PC-3 (cell line): Measurements from ENCODE around the gene UBTD1. TPM values are rescaled to one million over a fixed set of nuclear protein-coding genes. Genes with fewer than 3 reads are reported as not detected.

Experiments used
- ATAC-seq: fragments of 200-7000 bp; cut with Tn5 transposase; 2 replicates; pipeline ENCODE4 v1.9.1; 2020; ENCODE audit warnings: mild to moderate bottlenecking, moderate library complexity
- BruUV-seq: library from RNA; stranded (reverse); fragments of 400-500 nt; replicated peaks from 2 replicates; lab custom pipeline; 2021; lab: Mats Ljungman, UMichigan
- CTCF ChIA-PET: fragments of 300-600 bp; sonication (Branson Sonifier 250); formaldehyde crosslinking; loops from one replicate; lab custom pipeline; 2022; ENCODE audit warnings: antibody characterized with exemption; lab: Charles Lee
- POLR2A ChIA-PET: fragments of 300-600 bp; sonication (Branson Sonifier 250); formaldehyde crosslinking; loops from one replicate; lab custom pipeline; 2022; ENCODE audit warnings: antibody characterized with exemption; ENCODE audit not compliant: unreplicated experiment; lab: Charles Lee
- DNase-seq: peaks from one replicate; pipeline ENCODE4 v3.0.0-alpha.2; 2015
- H2AFZ ChIP-seq: fragments of 300-600 bp; sonication (generic); 2 replicates; pipeline ENCODE4 v1.6.0; 2016; ENCODE audit warnings: antibody characterized with exemption, low read length
- H3F3A ChIP-seq: fragments of 300-600 bp; sonication (generic); one replicate; pipeline ENCODE4 v1.6.0; 2017; ENCODE audit warnings: antibody characterized with exemption, low read length, control low read depth, mild to moderate bottlenecking; ENCODE audit not compliant: unreplicated experiment
- H3K27ac ChIP-seq: fragments of 300-600 bp; sonication (generic); 2 replicates; pipeline ENCODE4 v1.5.1; 2016; ENCODE audit warnings: mild to moderate bottlenecking, low read length
- H3K27me3 ChIP-seq: fragments of 300-600 bp; sonication (generic); 2 replicates; pipeline ENCODE4 v1.6.1; 2016; ENCODE audit warnings: low read length, mixed read lengths
- H3K36me3 ChIP-seq: fragments of 300-600 bp; sonication (generic); 2 replicates; pipeline ENCODE4 v1.6.1; 2016; ENCODE audit warnings: low read depth, mixed run types, low read length, mixed read lengths
- H3K4me1 ChIP-seq: fragments of 300-600 bp; sonication (generic); 2 replicates; pipeline ENCODE4 v1.5.1; 2016; ENCODE audit warnings: low read length; ENCODE audit not compliant: insufficient read depth
- H3K4me2 ChIP-seq: fragments of 300-600 bp; sonication (generic); 2 replicates; pipeline ENCODE4 v1.6.0; 2016; ENCODE audit warnings: low read length
- H3K4me3 ChIP-seq: fragments of 300-600 bp; sonication (generic); 2 replicates; pipeline ENCODE4 v1.5.1; 2016; ENCODE audit warnings: mild to moderate bottlenecking, low read length, mixed read lengths
- H3K79me2 ChIP-seq: fragments of 300-600 bp; sonication (generic); 2 replicates; pipeline ENCODE4 v1.6.1; 2017; ENCODE audit warnings: low read length, mixed read lengths
- H3K9ac ChIP-seq: fragments of 300-600 bp; sonication (generic); 2 replicates; pipeline ENCODE4 v1.6.0; 2016; ENCODE audit warnings: mild to moderate bottlenecking, low read length
- H3K9me2 ChIP-seq: fragments of 300-600 bp; sonication (generic); replicated peaks from 2 replicates; pipeline ENCODE4 v1.6.1; 2016; ENCODE audit warnings: mixed run types, low read length, mixed read lengths
- H3K9me3 ChIP-seq: fragments of 300-600 bp; sonication (generic); 2 replicates; pipeline ENCODE4 v1.6.1; 2016; ENCODE audit warnings: low read length, mixed read lengths
- H4K20me1 ChIP-seq: fragments of 300-600 bp; sonication (generic); 2 replicates; pipeline ENCODE4 v1.6.1; 2016; ENCODE audit warnings: low read length, mixed read lengths
- CTCF ChIP-seq: fragments of 300-600 bp; sonication (generic); conservative IDR thresholded peaks from 2 replicates; pipeline ENCODE4 v1.5.1; 2017; ENCODE audit warnings: antibody characterized with exemption, low read depth, mild to moderate bottlenecking, low read length
- EZH2 ChIP-seq: fragments of 300-600 bp; sonication (generic); IDR thresholded peaks from one replicate; pipeline ENCODE4 v1.6.1; 2017; ENCODE audit warnings: antibody characterized with exemption, mild to moderate bottlenecking, low read length; ENCODE audit not compliant: unreplicated experiment
- EZH2phosphoT487 ChIP-seq: fragments of 300-600 bp; sonication (generic); IDR thresholded peaks from 2 replicates; pipeline ENCODE4 v1.6.1; 2018; ENCODE audit warnings: mild to moderate bottlenecking, antibody characterized with exemption, low read length, borderline replicate concordance
- intact Hi-C: fragments of 100-400 bp; cut with micrococcal nuclease; formaldehyde crosslinking; loops from 2 replicates; pipeline ENCODE4 v1.9.0; 2023
- total RNA-seq: library from RNA; depleted of rRNA; stranded (reverse); fragments of >200 nt; gene quantifications from 2 replicates; pipeline ENCODE4 v1.2.3, GENCODE V29; 2014

UBTD1 gene
- total RNA-seq, 1 experiment from 2014 or later, result 18.5 TPM

GRCh38 chr10:97587183-97587582, 88.5 kb downstream of the UBTD1 start:
- Histone ChIP-seq H4K20me1 (no peaks in the 10 kb centered on the region), H3K36me3 (no peaks in the 10 kb centered on the region), H2AFZ (no peak overlapping the region), H3F3A (no peaks in the 10 kb centered on the region), H3K9me2 (no peaks in the 10 kb centered on the region), H3K27ac (no peak overlapping the region), H3K9ac (no peak overlapping the region), H3K4me2 (no peak overlapping the region), H3K79me2 (no peaks in the 10 kb centered on the region), H3K27me3 (no peaks in the 10 kb centered on the region), H3K4me3 (no peak overlapping the region), H3K4me1 (no peaks in the 10 kb centered on the region), H3K9me3 (no peaks in the 10 kb centered on the region)
- ChIA-PET CTCF (no interaction called here), POLR2A (no interaction called here)
- DNase-seq, result no peak
- ATAC-seq, result no peak
- TF ChIP-seq CTCF, result no peak
- no peak for TF ChIP-seq EZH2
- no peak for TF ChIP-seq EZH2phosphoT487
- no TSS peak for BruUV-seq
- intact Hi-C loops, result no loop called here

GRCh38 chr10:97589479-97589878, 90.8 kb downstream of the UBTD1 start, which contains the start of gene C10orf62:
TSS of gene C10orf62 (plus strand) at chr10:97589721. CDS start at chr10:97589898, 177 bp downstream.
- ATAC-seq, result no peak
- CTCF ChIA-PET, result no interaction called here

More at GRCh38 chr10:97589479-97589878, 90.8 kb downstream of the UBTD1 start, which contains the start of gene C10orf62:
- Histone ChIP-seq H3K9ac (no peak within 1 kb of the TSS), H3K27me3 (no peaks in the 10 kb centered on the region), H3K9me3 (no peaks in the 10 kb centered on the region), H3K36me3 (no peaks in the 10 kb centered on the region), H3K9me2 (no peaks in the 10 kb centered on the region), H3K4me3 (no peak within 1 kb of the TSS), H3K4me2 (no peak within 1 kb of the TSS), H2AFZ (no peak within 1 kb of the TSS), H3K27ac (no peak within 1 kb of the TSS), H4K20me1 (no peaks in the 10 kb centered on the region), H3F3A (no peaks in the 10 kb centered on the region), H3K79me2 (no peaks in the 10 kb centered on the region), H3K4me1 (no peaks in the 10 kb centered on the region)
- POLR2A ChIA-PET, result no interaction called here
- no TSS peak for BruUV-seq
- no peak for TF ChIP-seq EZH2
- TF ChIP-seq CTCF, result no peak
- no peak for TF ChIP-seq EZH2phosphoT487
- intact Hi-C loops, result no loop called here
- DNase-seq, result no peak
